ENCODE results near the gene LIPJ. TPM values are rescaled to one million over a fixed set of nuclear protein-coding genes. Genes with fewer than 3 reads are reported as not detected.

The LIPJ gene
- polyA plus RNA-seq, 1 donor from 2014 or later, result not detected

- no peaks in the 10 kb centered on the region for H3K9me3 Mint-ChIP-seq
- H3K4me3 Mint-ChIP-seq, result no peak overlapping the region
- H3K4me1 Mint-ChIP-seq, result peaks cover 3 to 8% (median 3%) of the 10 kb centered on the region in 3 donors
- peaks cover 7% of the 10 kb centered on the region for H3K36me3 Mint-ChIP-seq
- no peaks in the 10 kb centered on the region for H3K27me3 Mint-ChIP-seq
- no peak overlapping the region for H3K27ac Mint-ChIP-seq
Observed at GRCh38 chr10:88565072-88565471, 21.5 kb upstream of the LIPJ start.

- peaks cover 10 to 12% (median 11%) of the 10 kb centered on the region in 3 donors for H3K4me1 Mint-ChIP-seq
- H3K4me3 Mint-ChIP-seq, result peak overlapping the region; percentile 93 to 99 (median 95)
- peak overlapping the region; percentile 84 to 97 (median 93) for H3K27ac Mint-ChIP-seq
- no peaks in the 10 kb centered on the region for H3K36me3 Mint-ChIP-seq
- H3K27me3 Mint-ChIP-seq, result no peaks in the 10 kb centered on the region
- no peaks in the 10 kb centered on the region for H3K9me3 Mint-ChIP-seq
Observed at GRCh38 chr10:88582411-88582805, 4.2 kb upstream of the LIPJ start.

- peaks cover 10 to 12% (median 11%) of the 10 kb centered on the region in 3 donors for H3K4me1 Mint-ChIP-seq
- no peaks in the 10 kb centered on the region for H3K27me3 Mint-ChIP-seq
- H3K4me3 Mint-ChIP-seq, result peak within 1 kb of the TSS; percentile 93 to 99 (median 95)
- peak within 1 kb of the TSS; percentile 84 to 97 (median 93) for H3K27ac Mint-ChIP-seq
- H3K36me3 Mint-ChIP-seq, result no peaks in the 10 kb centered on the region
- H3K9me3 Mint-ChIP-seq, result no peaks in the 10 kb centered on the region
Observed at GRCh38 chr10:88582806-88583583, 3.6 kb upstream of the LIPJ start, which contains the start of gene RNLS. Gene RNLS, minus strand, starts transcription at chr10:88583318.

- H3K4me1 Mint-ChIP-seq, result peaks cover 10 to 12% (median 11%) of the 10 kb centered on the region in 3 donors
- peak overlapping the region; percentile 93 to 99 (median 95) for H3K4me3 Mint-ChIP-seq
- no peaks in the 10 kb centered on the region for H3K36me3 Mint-ChIP-seq
- H3K27me3 Mint-ChIP-seq, result no peaks in the 10 kb centered on the region
- H3K9me3 Mint-ChIP-seq, result no peaks in the 10 kb centered on the region
- H3K27ac Mint-ChIP-seq, result peak overlapping the region; percentile 84 to 97 (median 93)
Observed at GRCh38 chr10:88583584-88583957, 3.0 kb upstream of the LIPJ start.

GRCh38 chr10:88592381-88592780 is 5.8 kb downstream of the LIPJ start:
- H3K4me1 Mint-ChIP-seq, result no peaks in the 10 kb centered on the region
- H3K9me3 Mint-ChIP-seq, result no peaks in the 10 kb centered on the region
- no peaks in the 10 kb centered on the region for H3K27me3 Mint-ChIP-seq
- no peak overlapping the region for H3K27ac Mint-ChIP-seq
- H3K4me3 Mint-ChIP-seq, result no peak overlapping the region
- H3K36me3 Mint-ChIP-seq, result no peaks in the 10 kb centered on the region

- no peak overlapping the region for H3K27ac Mint-ChIP-seq
- no peaks in the 10 kb centered on the region for H3K36me3 Mint-ChIP-seq
- H3K27me3 Mint-ChIP-seq, result no peaks in the 10 kb centered on the region
- H3K4me3 Mint-ChIP-seq, result no peak overlapping the region
- no peaks in the 10 kb centered on the region for H3K9me3 Mint-ChIP-seq
- H3K4me1 Mint-ChIP-seq, result peaks cover 1 to 2% (median 1%) of the 10 kb centered on the region in 3 donors
Observed at GRCh38 chr10:88592906-88593305, 6.3 kb downstream of the LIPJ start.

- peaks cover 5 to 8% (median 7%) of the 10 kb centered on the region in 3 donors for H3K4me1 Mint-ChIP-seq
- no peak overlapping the region for H3K27ac Mint-ChIP-seq
- no peaks in the 10 kb centered on the region for H3K9me3 Mint-ChIP-seq
Observed at GRCh38 chr10:88594482-88594881, 7.9 kb downstream of the LIPJ start.

GRCh38 chr10:88598055-88598454 is 11.5 kb downstream of the LIPJ start:
- H3K4me3 Mint-ChIP-seq, result no peak overlapping the region
- peaks cover 5 to 8% (median 7%) of the 10 kb centered on the region in 3 donors for H3K4me1 Mint-ChIP-seq
- H3K27ac Mint-ChIP-seq, result peak overlapping the region in 1 of 3 donors; percentile 39
- peaks cover 0 to 5% (median 0%) of the 10 kb centered on the region in 3 donors for H3K9me3 Mint-ChIP-seq
- no peaks in the 10 kb centered on the region for H3K27me3 Mint-ChIP-seq
- no peaks in the 10 kb centered on the region for H3K36me3 Mint-ChIP-seq

More at GRCh38 chr10:88594482-88594881, 7.9 kb downstream of the LIPJ start:
- no peaks in the 10 kb centered on the region for H3K36me3 Mint-ChIP-seq
- H3K27me3 Mint-ChIP-seq, result no peaks in the 10 kb centered on the region
- H3K4me3 Mint-ChIP-seq, result no peak overlapping the region

GRCh38 chr10:88608052-88608732 is 21.6 kb downstream of the LIPJ start:
- H3K27me3 Mint-ChIP-seq, result no peaks in the 10 kb centered on the region
- H3K4me3 Mint-ChIP-seq, result no peak overlapping the region
- peak overlapping the region in 1 of 3 donors; percentile 44 for H3K27ac Mint-ChIP-seq

GRCh38 chr10:88608780-88609179 is 22.2 kb downstream of the LIPJ start:
- Mint-ChIP-seq H3K27ac (no peak overlapping the region), H3K36me3 (no peaks in the 10 kb centered on the region), H3K4me1 (peaks cover 0 to 6% (median 0%) of the 10 kb centered on the region in 3 donors), H3K4me3 (no peak overlapping the region), H3K9me3 (no peaks in the 10 kb centered on the region), H3K27me3 (no peaks in the 10 kb centered on the region)

More at GRCh38 chr10:88608052-88608732, 21.6 kb downstream of the LIPJ start:
- no peaks in the 10 kb centered on the region for H3K9me3 Mint-ChIP-seq
- H3K36me3 Mint-ChIP-seq, result no peaks in the 10 kb centered on the region
- peaks cover 0 to 6% (median 0%) of the 10 kb centered on the region in 3 donors for H3K4me1 Mint-ChIP-seq

GRCh38 chr10:88616250-88616977 is 29.9 kb downstream of the LIPJ start:
- H3K4me1 Mint-ChIP-seq, result no peaks in the 10 kb centered on the region
- no peaks in the 10 kb centered on the region for H3K36me3 Mint-ChIP-seq
- no peak overlapping the region for H3K4me3 Mint-ChIP-seq
- no peaks in the 10 kb centered on the region for H3K27me3 Mint-ChIP-seq
- no peak overlapping the region for H3K27ac Mint-ChIP-seq
- peaks cover 0 to 5% (median 0%) of the 10 kb centered on the region in 3 donors for H3K9me3 Mint-ChIP-seq

- Mint-ChIP-seq H3K27ac (no peak overlapping the region), H3K4me3 (no peak overlapping the region), H3K27me3 (no peaks in the 10 kb centered on the region), H3K9me3 (peaks cover 0 to 5% (median 0%) of the 10 kb centered on the region in 3 donors), H3K36me3 (no peaks in the 10 kb centered on the region), H3K4me1 (no peaks in the 10 kb centered on the region)
Observed at GRCh38 chr10:88617772-88618300, 31.3 kb downstream of the LIPJ start.

- Mint-ChIP-seq H3K36me3 (no peaks in the 10 kb centered on the region), H3K27ac (no peak overlapping the region)
Observed at GRCh38 chr10:88618496-88618895, 31.9 kb downstream of the LIPJ start.

GRCh38 chr10:88620441-88620840 is 33.9 kb downstream of the LIPJ start:
- Mint-ChIP-seq H3K36me3 (no peaks in the 10 kb centered on the region), H3K27me3 (no peaks in the 10 kb centered on the region), H3K27ac (no peak overlapping the region), H3K4me1 (no peaks in the 10 kb centered on the region), H3K9me3 (peaks cover 0 to 5% (median 0%) of the 10 kb centered on the region in 3 donors), H3K4me3 (no peak overlapping the region)

More at GRCh38 chr10:88618496-88618895, 31.9 kb downstream of the LIPJ start:
- H3K27me3 Mint-ChIP-seq, result no peaks in the 10 kb centered on the region
- peaks cover 0 to 5% (median 0%) of the 10 kb centered on the region in 3 donors for H3K9me3 Mint-ChIP-seq
- H3K4me1 Mint-ChIP-seq, result no peaks in the 10 kb centered on the region
- H3K4me3 Mint-ChIP-seq, result no peak overlapping the region
